Endodermal cell (in vitro differentiated cells): ENCODE measurements around the gene GYS2. TPM values are rescaled to one million over a fixed set of nuclear protein-coding genes. Genes with fewer than 3 reads are reported as not detected.

Experiments used
- DNase-seq: peaks from one replicate; pipeline ENCODE4 v3.0.0-alpha.2; 2017
- H3K27ac ChIP-seq: 2 replicates; pipeline ENCODE4 v1.5.1; 2013; ENCODE audit warnings: mild to moderate bottlenecking, low read depth, low read length, moderate library complexity
- H3K27me3 ChIP-seq: 2 replicates; pipeline ENCODE4 v1.6.1; 2013; ENCODE audit warnings: mild to moderate bottlenecking, low read length, moderate library complexity; ENCODE audit not compliant: insufficient read depth, control insufficient read depth, poor library complexity, severe bottlenecking
- H3K36me3 ChIP-seq: 2 replicates; pipeline ENCODE4 v1.7.0; 2013; ENCODE audit warnings: mild to moderate bottlenecking, low read length, moderate library complexity; ENCODE audit not compliant: control insufficient read depth, insufficient read depth
- H3K4me1 ChIP-seq: one replicate; pipeline ENCODE4 v1.7.0; 2013; ENCODE audit warnings: low read length; ENCODE audit not compliant: control insufficient read depth, insufficient read depth
- H3K4me3 ChIP-seq: 2 replicates; pipeline ENCODE4 v1.5.1; 2013; ENCODE audit warnings: mild to moderate bottlenecking, low read length, moderate library complexity
- H3K9ac ChIP-seq: 2 replicates; pipeline ENCODE4 v1.6.1; 2013; ENCODE audit warnings: mild to moderate bottlenecking, low read length, moderate library complexity; ENCODE audit not compliant: poor library complexity, severe bottlenecking; ENCODE audit errors: extremely low read depth
- H3K9me3 ChIP-seq: 2 replicates; pipeline ENCODE4 v1.6.1; 2013; ENCODE audit warnings: mild to moderate bottlenecking, low read length, moderate library complexity; ENCODE audit not compliant: control insufficient read depth
- H3K27ac Mint-ChIP-seq: 2 replicates; pipeline ENCODE4 v1.8.0; 2020; ENCODE audit warnings: mixed read lengths
- H3K27me3 Mint-ChIP-seq: 2 replicates; pipeline ENCODE4 v1.8.0; 2021; ENCODE audit warnings: mild to moderate bottlenecking, mixed read lengths; ENCODE audit not compliant: insufficient read depth
- H3K36me3 Mint-ChIP-seq: 2 replicates; pipeline ENCODE4 v1.8.0; 2020; ENCODE audit warnings: low read depth, mixed read lengths
- H3K4me1 Mint-ChIP-seq: 2 replicates; pipeline ENCODE4 v1.8.0; 2020; ENCODE audit warnings: mixed read lengths
- H3K4me3 Mint-ChIP-seq: 2 replicates; pipeline ENCODE4 v1.8.0; 2020; ENCODE audit warnings: mild to moderate bottlenecking, moderate library complexity, mixed read lengths
- H3K9me3 Mint-ChIP-seq: 2 replicates; pipeline ENCODE4 v1.8.0; 2020; ENCODE audit warnings: mild to moderate bottlenecking, mixed read lengths
- CTCF ChIP-seq: fragments of 200-600 bp; sonication (generic); conservative IDR thresholded peaks from 2 replicates; pipeline ENCODE4 v1.5.0; 2021; ENCODE audit warnings: antibody characterized with exemption, mild to moderate bottlenecking
- WGBS, 2 experiments: methylation state at CpG; one replicate each; pipeline versions ENCODE4 v1.1.5 to v1.1.7; 2013; ENCODE audit warnings: missing lambda C conversion rate in 2 of 2, mixed read lengths in 1 of 2; ENCODE audit not compliant: insufficient coverage in 1 of 2, insufficient read length in 1 of 2; 5-methylcytosine and 5-hydroxymethylcytosine counted together
- long read RNA-seq, 4 experiments: library from polyadenylated mRNA in 2 of 4; library from RNA in 1 of 4; library from capped mRNA in 1 of 4; stranded (forward) in 3 of 4; unstranded in 1 of 4; transcript quantifications; one replicate each; pipeline ENCODE4 v2.0.0, GENCODE V29; 2020 to 2021; ENCODE audit warnings: inconsistent platforms in 1 of 4
- polyA plus RNA-seq, 2 experiments: library from polyadenylated mRNA; stranded (reverse); fragments of 50-300 nt; gene quantifications; one replicate each; pipeline ENCODE4 v1.2.3, GENCODE V29; 2013
- total RNA-seq, 2 donors: library from RNA; stranded (reverse); fragmentation: NEBNext Ultra II Directional in 1 of 2; extraction: Animal tissue kit (Norgen Biotek cat#: 25700) in 1 of 2; gene quantifications; 2 replicates in 1 of 2; 3 replicates in 1 of 2; pipeline ENCODE4 v1.2.1, GENCODE V29; 2021

Gene GYS2
- total RNA-seq = not detected
- polyA plus RNA-seq (2013, experiment 1 of 2) = not detected
- polyA plus RNA-seq (2013, experiment 2 of 2) = not detected
- long read RNA-seq, experiment 1 = 0 reads
- long read RNA-seq, experiment 2 = 0 reads
- long read RNA-seq, experiment 3 = 0 reads
- long read RNA-seq, experiment 4 = 0 reads

DNA sequence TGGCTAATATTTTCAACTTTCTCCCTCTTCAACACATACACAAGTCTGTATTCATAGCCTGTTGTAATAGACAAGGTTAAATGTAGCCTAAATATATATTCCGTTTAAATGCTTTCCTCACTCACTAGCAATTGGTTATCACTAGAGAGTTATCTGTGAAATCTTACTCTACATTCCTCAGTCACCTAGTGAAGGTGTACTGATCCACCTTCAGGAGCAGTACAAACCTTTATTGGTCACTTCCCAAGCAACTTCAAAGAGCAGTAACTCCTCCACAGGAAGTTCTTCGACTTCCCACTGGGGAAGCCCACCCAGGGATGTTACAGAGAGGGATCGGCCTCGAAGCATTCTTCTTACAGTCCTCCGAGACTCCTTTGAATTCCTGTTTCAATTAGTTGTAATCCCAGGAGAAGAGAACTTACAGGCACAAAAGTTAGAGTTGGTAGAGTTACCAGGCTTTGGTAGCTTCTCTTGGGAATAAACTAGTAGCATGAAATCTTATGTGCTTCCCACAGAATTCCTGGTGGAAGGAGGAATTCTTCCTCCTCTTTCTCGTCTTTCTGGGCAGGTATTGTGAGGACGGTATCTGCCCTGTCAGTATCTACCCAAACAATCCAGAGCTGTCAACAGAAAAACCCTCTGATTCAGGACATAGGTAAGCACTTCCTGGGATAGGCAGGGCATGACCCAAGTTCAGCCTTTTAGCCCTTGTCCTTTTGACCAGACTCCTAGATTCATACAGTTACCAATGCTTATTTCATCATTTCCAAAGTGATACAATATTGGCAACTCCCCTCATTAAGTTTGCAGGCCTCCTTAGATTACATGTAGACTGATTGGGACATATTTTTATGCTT lies at the start of gene GYS2:
Gene GYS2 (minus strand): TSS at position 603 of the 857 bp plus-strand sequence. CDS start 255 bp downstream, at position 348.
- Histone ChIP-seq H3K9ac (no peak within 1 kb of the TSS), H3K4me1 (peaks cover 11% of the 10 kb centered on the region), H3K36me3 (no peaks in the 10 kb centered on the region), H3K27me3 (peaks cover 20% of the 10 kb centered on the region), H3K9me3 (no peaks in the 10 kb centered on the region), H3K27ac (no peak within 1 kb of the TSS), H3K4me3 (peak within 1 kb of the TSS; percentile 41)
- WGBS, 2 experiments = 70 to 75% methylated on average over 3 to 7 of the region's 7 CpGs
- H3K27me3 Mint-ChIP-seq = peaks cover 23% of the 10 kb centered on the region
- no peak for TF ChIP-seq CTCF
- H3K9me3 Mint-ChIP-seq = no peaks in the 10 kb centered on the region
- peaks cover 24% of the 10 kb centered on the region for H3K4me1 Mint-ChIP-seq
- no peak within 1 kb of the TSS for H3K27ac Mint-ChIP-seq
- no peak within 1 kb of the TSS for H3K4me3 Mint-ChIP-seq
- DNase-seq = peak; percentile 62
- no peaks in the 10 kb centered on the region for H3K36me3 Mint-ChIP-seq

DNA sequence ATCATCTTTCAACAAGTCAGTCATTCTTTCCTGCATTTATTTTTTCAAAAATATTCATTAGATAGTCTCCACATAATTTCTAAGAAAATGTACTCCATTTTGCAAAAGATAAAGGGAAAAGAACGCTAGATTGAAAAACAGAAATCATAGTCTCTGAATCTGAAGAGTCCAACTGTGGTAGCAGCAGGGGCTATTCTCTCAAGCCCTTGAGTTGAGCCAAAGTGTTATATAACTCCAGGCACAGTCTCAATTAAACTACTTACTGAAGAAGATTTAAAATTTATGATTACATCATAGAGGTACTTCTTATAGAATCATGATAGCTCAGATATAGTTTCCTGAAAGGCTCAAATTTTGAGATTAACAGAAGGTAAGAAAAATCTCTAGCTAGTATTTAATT lies 47.2 kb upstream of the GYS2 start:
- Mint-ChIP-seq H3K36me3 (peaks cover 90% of the 10 kb centered on the region), H3K4me1 (peaks cover 63% of the 10 kb centered on the region), H3K27ac (no peak overlapping the region), H3K4me3 (no peak overlapping the region), H3K9me3 (no peaks in the 10 kb centered on the region), H3K27me3 (no peaks in the 10 kb centered on the region)
- TF ChIP-seq CTCF = no peak
- DNase-seq = no peak
- H3K4me3 ChIP-seq = no peak overlapping the region
- H3K9me3 ChIP-seq = no peaks in the 10 kb centered on the region
- no peaks in the 10 kb centered on the region for H3K27me3 ChIP-seq
- H3K4me1 ChIP-seq = peaks cover 8% of the 10 kb centered on the region
- H3K36me3 ChIP-seq = peaks cover 85% of the 10 kb centered on the region
- H3K9ac ChIP-seq = no peak overlapping the region
- no peak overlapping the region for H3K27ac ChIP-seq
- 100% methylated on average over 1 of the region's 1 CpG; no CpG with 5 or more reads in 1 of the 2 experiments for WGBS, 2 experiments

DNA sequence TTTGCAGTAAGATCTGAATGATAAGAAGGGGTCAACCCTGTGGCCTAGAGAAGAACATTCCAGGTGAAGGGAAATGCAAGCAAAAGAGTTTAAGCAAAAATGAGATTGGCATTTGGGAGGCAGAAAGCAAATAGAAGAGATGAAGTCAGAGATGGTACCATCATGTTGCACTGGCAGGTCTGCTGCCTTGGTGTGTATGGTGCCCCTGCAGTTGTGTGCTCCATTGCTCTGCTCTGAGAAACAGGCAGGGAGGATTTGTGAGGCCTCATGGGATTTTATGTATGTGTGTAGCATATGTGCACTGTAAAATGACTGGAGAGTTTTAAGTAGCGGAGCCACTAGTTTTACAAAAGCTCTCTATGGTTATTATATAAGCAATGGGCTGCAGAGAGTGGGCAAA lies 46.4 kb upstream of the GYS2 start:
- Histone ChIP-seq H3K27me3 (no peaks in the 10 kb centered on the region), H3K4me3 (no peak overlapping the region), H3K4me1 (peaks cover 11% of the 10 kb centered on the region), H3K9me3 (no peaks in the 10 kb centered on the region), H3K9ac (no peak overlapping the region), H3K27ac (no peak overlapping the region), H3K36me3 (peaks cover 93% of the 10 kb centered on the region)
- Mint-ChIP-seq H3K9me3 (no peaks in the 10 kb centered on the region), H3K4me3 (no peak overlapping the region), H3K27me3 (no peaks in the 10 kb centered on the region), H3K4me1 (peaks cover 63% of the 10 kb centered on the region), H3K36me3 (peaks cover 93% of the 10 kb centered on the region), H3K27ac (peak overlapping the region; percentile 0)
- 100% methylated on average over 1 of the region's 1 CpG for WGBS, 2 experiments
- no peak for TF ChIP-seq CTCF
- DNase-seq = no peak
